ENCODE data around the gene NEMP2.

- no peak for TF ChIP-seq CTCF (IDR thresholded peaks at IDR 0.05)
- TF ChIP-seq ZFX (IDR thresholded peaks at IDR 0.05; ENCODE audit: borderline replicate concordance), result no peak
Measured at GRCh38 chr2:190551928-190552327, 17.4 kb upstream of the NEMP2 start.
